GM18868 (cell line): ENCODE results near the gene SLC27A5.
"Not testable (repeated sequence)": the region's sequence is repeated elsewhere in the genome, so short reads cannot be mapped to it uniquely, and the experiment has no call there.

Source experiments
- ATAC-seq: cut with Tn5 transposase; IDR thresholded peaks from one replicate; pipeline ENCODE4 v1.9.1; 2021; ENCODE audit warnings: mild to moderate bottlenecking, moderate library complexity; ENCODE audit not compliant: unreplicated experiment

SLC27A5 gene

DNA sequence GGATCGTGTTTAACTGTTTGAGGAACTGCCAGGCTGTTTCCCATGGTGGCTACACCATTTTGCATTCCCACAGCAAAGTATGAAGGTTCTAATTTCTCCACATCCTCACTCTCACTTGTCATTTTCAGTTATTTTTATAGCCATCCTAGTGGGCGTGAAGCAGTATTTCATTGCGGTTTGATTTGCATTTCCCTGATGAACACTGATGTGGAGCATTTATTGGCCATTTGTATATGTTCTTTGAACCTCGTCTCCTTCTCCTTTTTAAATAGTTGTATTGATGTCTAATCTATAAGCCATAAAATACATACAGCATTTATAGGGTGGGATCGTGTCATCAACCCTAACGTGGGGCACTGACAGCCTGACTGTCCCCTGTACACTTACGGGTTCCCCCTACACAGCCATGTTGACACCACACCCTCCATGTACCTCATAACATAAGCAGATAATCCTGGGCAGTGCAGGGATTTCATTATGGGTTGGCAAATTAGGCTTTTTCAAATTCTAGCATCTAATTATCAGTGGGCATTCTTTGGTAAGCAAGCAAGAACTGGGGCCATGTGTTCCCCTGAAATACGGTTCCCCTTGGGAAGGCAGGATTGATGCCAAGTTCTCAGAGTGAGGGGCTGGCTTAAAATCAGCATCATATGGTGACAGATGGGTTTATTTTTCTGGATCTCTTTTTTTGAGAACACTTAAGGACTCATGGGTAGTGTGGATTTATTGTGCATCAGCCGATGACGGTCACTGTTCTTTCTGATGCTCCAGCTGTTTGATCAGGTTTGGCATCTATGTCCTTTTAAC lies 19.4 kb upstream of the SLC27A5 start:
- no peak for ATAC-seq

DNA sequence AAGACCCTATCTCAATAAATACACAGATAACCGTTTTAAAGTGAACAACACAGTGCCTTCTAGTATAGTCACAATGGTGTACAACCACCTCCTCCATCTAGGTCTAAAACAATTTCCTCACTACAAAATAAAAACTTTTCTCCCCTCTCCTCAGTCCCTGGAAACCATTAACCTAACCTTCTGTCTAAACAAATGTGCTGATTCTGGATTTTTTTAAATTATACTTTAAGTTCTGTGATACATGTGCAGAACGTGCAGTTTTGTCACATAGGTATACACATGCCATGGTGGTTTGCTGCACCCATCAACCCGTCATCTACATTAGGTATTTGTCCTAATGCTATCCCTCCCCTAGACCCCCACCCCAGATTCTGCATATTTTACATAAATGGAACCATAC lies 17.6 kb upstream of the SLC27A5 start:
- no peak for ATAC-seq

DNA sequence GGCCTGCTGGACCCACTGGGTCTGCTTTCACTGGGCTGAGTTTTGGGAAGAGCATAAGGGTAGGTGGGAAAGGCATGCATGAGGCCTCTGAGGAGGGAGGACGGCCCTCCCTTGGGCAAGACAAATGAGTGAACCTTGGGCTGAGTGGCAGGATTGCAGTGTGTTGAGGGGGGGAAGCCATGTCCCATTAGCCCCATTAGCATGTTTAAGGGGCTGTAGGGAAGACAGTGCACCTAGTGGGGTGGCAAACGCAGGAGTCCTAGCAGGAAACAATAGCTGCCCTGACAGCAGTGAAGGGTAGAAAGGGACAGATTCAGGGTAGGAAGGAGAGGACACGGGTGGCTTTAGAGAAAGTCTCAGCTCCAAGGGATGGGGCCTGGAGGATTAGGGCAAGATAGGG lies 10.9 kb upstream of the SLC27A5 start:
- no peak for ATAC-seq

DNA sequence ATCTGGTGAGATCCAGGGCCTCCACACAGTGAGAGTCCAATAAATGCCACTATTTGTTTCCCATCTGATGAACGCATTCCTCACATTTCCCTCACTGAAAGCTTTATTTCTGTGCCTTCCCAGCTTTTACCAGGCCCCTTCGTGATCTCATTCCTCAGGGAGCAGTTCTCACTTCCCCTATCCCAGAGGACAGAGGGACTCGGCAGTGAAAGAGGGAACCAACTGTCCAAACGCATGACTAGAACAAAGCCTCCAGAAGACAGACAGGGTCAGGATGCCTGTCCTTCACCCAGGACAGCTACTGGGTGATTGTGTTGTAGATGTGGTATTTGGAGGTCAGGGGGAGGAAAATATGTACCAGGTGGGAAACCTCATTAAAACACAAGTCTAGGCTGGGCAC lies 9.9 kb upstream of the SLC27A5 start:
- no peak for ATAC-seq

DNA sequence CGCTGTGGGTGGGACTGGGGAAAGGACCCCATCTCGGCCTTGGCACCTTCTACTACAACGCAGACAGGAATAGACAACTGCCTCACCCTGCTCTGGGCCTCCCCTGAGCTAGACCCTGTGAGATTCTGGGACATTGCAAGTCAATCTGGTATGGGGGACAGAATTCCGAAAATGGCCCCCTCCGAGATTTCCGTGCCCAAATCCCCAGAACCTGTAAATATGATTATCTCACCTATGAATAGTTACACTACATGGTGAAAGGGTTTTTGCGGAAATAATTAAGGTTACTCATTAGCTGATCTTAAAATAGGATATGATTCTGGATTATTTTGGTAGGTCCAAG lies 8.4 kb upstream of the SLC27A5 start:
- ATAC-seq = no peak

DNA sequence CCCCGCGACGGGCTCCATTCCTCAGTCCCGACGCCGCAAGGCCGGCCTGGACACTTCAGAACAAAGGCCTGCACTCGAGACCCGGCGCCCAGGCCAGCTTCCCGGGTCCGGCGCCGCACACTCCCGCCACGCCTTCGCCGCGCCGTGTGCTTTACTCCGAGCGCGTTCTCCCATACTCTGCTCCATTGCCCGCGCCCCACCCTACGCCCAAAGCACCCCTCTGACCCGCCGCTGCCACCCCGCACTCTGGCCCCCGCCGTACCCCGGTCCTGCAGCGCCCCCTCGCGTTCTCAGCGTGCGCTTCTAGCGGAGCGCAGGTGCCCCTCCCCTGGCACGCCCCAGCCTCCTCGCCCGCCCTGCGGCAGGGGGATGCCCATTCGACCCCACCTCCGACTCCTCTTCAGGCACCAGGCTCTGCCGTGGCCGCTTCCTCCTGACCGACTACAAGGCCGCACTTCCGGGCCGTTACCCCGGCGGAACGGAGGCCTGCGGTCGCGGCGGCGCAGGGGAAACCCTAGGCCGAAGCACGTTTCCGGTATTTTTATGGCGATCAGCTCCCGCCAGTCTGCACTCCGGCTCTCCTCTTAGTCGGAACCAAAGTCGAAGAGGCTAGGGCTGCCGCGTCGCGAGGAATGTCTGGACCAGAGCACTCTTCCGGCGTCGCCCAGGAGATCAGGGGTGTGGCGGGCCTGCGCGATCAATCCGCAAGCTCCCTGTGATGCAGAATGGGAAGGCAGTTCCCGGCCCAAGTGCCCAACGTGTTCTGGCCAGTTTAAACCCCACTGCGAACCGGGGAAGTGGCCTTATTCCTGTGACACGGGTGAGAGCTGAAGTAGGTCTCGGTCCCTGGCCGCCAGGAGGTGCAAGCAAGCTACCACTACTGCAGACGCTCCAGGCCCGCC lies 7.8 kb upstream of the SLC27A5 start, which contains the start of gene ZBTB45:
Gene ZBTB45, minus strand, starts transcription at position 456 of the 902 bp plus-strand sequence. CDS start 2,137 bp downstream, outside the sequence.
- peak; percentile 74 for ATAC-seq

DNA sequence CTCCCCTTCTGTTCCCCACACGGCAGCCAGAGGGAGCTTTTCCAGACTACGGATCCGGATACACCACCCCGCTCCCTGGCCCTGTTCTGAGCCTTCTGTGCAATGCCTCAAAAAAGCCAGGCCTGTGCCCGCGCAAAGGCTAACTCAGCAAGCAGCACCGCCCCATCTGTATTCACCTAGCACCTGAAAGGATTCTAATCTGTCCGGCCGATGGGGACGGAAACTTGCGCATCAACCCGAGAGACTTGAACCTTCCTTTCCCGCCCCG lies 7.2 kb upstream of the SLC27A5 start:
- no peak for ATAC-seq

DNA sequence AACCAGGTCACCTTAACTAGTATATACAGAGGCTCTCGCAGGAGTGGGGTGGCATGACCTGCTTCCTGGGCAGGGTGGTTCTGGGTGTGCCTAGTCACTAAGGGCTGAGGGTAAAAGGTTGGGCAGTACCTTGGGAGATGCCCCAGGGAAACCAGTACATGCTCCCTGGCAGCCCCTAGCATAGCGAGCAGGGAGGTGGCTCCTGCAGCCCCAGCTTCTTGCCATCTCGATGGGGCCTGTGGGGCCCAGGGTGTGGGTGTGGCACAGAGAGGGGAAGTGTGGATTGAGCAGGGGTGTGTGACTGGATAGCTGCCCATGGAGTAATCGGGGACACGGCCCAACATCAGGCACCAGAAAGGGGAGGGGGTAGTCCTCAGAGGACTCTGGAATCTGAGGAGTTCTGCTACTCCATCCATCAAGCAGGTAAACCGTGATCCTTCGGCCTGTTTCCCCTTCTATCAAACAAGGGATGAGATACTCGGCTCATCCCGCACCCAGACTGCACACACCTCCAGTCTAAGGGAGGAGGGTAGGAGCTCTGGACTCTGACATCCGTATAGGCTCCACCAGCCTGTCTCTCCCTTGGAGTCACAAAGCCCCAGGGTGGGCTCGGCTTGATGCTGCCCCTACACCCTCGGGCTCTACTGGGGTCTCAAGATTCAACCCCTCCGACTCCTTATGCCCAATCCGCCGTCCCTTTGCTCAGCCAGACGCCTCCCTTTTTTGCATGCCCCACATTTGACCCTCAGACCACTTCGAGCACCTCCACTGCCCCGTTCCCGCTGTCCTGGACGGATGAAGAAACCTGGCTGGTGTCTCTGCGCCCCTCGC lies 6.7 kb upstream of the SLC27A5 start:
- ATAC-seq = no peak

DNA sequence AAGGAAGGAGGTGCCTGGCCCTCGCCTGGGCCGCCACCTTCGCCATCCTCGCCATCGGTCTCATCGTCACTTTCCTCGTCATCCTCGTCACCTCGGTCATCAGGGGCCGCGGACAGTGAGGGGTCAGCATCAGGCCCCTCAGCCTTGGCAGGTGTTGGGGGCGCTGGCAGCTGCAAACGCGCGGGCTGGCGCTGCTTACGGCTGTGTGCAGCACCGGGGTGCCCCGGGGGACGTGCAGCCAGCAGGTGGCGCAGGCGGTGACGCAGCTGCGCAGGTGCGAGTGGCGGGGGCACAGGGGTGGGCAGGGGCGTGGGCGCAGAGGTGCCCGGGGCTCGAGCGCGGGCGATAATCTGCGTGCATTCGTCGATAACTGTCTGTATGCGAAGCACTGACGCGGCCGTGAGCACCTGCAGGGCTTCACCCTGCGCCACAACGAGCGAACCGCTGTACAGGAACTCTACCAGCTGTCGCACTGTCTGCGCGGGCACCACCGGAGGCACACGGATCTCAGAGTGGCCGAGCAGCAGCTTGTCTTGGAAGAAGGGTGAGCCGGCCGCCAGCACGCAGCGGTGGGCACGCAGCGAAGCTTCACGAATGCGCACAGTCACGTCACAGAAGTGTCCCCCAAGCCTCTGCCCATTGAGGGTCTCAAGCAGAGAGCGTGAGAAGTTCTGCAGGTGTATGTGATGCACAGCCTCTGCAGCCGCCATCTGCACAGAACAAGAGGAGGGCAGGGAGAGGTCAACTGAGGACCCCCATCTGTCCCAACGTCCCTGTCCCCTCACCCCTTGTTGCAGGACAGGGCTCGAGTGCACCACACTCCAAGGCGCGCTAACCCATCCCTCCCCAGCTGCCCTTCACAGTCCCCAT lies 5.4 kb upstream of the SLC27A5 start:
- ATAC-seq = no peak

DNA sequence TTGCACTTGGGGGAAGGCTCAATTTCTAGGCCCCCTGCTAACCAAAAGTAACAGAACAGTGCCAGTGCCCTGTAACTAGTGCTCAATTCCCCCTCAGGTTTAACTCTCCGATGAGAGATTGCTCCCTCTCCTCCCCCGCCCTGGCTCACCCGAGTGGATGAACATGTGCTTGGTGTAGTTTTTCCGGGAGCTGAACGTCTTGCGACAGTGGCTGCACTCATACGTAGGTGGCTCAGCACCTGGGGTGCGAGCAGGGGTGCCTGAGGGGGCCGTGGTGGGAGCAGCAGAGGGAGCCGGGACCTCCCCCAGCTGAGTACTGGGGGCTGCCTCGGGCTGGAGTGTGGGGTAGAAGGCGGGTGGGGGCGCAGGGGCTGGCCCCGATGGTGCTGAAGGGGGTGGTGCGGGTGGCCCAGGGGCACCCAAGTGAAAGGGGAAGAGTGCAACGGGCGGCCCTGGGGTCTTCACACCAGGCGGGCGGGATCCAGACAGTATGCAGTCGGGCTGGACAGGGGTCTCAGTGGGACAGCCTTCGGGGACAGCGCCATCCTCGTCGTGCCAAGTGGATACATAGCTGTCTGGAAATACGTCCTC lies 4.5 kb upstream of the SLC27A5 start:
- ATAC-seq = no peak

DNA sequence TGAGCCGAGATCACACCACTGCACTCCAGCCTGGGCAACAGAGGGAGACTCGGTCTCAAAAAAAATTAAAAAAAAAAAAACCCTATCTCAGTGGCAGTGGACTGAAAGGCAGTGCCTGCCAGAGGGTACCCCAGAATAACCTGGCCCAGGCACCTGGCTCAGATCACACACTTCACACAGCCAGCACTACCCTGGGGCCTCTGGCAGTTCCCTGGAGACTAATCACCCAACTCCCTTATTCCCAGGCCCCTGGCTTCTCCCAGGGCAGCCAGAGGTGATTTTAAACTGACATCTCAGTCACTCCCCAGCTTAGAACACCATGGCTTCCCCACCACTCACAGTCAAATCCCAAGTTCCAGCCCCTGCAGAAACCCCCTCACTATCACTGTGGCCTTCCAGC lies 3.5 kb upstream of the SLC27A5 start:
- ATAC-seq = no peak

DNA sequence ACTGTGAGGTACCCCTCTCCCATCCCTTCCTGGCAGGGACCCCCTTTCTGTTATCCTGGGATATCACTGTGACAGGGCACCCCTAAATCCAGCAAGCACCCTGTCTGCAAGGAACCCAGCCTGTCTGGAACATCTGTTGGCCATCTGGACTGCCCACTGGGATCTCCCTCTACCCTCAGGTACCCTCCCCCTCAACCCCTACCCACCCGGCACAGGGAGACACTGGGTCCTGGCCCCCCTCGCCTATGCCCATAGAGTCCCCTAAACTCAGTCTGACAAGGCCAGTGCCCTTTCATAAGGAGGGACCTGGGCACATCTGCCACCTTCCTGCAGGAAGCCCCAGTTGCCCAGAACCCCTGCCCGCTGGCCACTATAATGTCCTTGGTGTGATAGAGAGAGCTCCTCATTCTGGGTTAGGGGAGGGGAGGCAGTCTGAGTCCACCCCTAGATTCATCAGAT lies 2.8 kb upstream of the SLC27A5 start:
- no peak for ATAC-seq

DNA sequence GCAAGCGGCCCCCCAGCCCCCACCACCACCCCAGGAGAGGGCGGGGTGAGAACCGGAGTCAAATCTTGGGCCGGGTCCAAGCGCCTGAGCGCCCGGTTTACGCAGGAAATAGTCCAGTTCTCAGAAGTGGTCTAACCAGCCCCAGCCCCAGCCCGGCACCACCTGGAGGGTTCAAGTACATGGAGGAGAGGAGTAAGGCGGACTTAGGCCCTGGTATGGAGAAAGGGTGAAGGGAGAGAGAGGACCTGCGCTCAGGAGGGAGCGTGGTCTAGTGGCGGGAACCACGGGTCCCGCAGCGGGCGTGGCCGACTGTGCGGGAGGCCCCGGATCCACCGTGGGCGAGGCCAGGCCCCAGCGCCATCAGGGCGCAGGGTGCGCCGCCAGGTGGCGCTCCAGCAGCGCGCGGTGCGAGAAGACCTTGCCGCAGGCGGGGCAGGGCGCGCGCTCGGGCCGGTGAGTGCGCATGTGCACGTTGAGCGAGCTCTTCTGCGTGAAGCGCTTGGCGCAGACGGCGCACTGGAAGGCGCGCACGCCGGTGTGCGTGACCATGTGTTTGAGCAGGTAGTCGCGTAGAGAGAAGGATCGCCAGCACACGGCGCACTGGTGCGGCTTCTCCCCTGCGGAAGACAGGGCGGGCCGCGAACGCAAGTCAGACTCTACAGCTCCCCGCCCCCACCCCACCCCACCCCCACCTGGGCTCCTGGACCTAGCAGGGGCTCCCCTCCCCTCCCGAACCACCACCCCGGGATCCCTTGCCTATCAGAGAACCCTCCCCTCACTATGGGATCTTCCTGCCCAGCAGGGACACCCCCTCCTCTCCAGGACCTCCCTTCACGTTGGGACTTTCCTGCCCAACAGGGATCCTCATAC lies 2.1 kb upstream of the SLC27A5 start:
- peak; percentile 80 for ATAC-seq

DNA sequence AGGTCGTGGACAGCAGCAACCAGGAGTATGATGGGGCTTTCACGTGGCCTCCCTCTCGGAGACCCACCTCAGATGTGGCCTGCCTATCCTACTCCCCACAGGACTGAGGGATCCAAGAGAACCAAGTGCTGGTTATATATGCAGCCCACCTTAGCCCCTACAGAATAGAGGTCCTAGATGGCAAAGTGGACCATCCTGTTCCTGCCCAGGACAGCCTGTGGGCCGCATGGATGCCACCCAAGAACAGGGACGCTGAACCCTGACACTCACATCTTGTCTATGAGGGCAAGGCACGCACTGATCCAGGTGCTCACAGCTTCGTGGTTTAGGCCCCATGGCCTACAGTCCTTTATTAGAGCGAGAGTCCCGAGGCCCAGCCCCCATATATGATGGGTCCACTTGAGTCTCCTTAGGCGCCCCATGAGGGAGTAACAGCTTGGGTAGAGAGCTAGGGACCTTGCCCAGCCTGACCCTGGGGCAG lies 1.5 kb upstream of the SLC27A5 start:
- no peak for ATAC-seq

DNA sequence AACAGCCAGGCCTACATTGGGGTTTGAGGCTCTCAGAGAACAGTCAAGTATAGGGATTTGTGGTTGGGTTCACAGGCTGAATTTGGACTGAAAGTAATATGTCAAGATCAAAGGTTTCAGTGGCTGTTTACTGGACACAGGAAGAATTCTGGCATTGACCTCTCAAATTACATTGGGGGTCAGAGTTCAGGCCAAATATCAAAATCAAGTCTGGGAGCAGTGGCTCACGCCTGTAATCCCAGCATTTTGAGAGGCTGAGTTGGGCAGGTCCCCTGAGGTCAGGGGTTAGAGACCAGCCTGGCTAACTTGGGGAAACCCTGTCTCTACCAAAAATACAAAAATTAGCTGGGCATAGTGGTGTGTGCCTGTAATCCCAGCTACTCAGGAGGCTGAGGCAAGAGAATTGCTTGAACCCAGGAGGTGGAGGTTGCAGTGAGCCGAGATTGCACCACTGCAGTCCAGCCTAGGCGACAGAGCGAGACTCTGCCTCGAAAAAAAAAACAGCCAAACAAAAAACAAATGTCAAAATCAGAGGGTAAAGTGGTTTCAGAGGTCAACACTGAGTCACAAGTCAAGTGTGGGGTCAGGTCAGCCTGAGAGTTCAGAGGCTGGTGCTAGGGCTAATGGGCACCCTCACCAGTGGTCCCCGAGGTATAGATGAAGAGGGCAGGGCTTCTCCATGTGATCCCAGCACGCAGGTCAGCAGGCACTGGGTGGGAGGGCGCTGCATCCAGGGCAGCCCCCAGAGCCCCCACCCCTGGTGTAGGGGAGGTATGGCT lies 1.5 kb downstream of the SLC27A5 start:
- no peak for ATAC-seq

DNA sequence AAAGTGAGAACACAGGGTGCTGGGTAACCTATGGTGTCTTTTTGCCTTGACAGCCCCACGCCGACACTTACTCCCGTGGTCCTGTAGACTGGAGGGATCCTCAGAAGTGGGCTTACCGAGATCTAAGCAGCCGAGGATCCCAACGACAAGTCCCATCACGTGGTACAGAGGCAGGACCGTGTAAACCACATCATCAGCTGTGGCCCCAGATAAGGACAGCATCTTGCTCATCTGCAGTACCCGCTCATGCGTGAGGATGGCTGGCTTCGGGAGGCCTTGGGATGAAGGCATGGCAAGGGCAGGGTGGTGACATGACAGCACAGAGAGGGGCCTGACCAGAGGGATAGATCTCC lies 2.1 kb downstream of the SLC27A5 start:
- no peak for ATAC-seq

DNA sequence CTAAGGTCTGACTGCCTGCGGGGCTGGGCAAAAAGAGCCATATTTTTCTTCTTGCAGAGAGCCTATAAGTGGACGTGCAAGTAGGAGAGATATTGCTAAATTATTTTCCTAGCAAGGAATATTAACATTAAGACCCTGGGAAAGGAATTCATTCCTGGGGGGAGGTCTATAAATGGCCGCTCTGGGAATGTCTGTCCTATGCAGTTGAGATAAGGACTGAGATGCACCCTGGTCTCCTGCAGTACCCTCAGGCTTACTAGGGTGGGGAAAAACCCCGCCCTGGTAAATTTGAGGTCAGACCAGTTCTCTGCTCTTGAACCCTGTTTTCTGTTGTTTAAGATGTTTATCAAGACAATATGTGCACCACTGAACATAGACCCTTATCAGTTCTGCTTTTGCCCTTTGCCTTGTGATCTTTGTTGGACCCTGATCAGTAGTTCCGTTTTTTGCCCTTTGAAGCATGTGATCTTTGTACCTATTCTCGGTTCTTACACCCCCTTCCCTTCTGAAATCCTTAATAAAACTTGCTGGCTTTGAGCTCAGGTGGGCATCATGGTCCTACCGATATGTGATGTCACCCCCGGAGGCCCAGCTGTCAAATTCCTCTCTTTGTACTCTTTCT lies 4.1 kb downstream of the SLC27A5 start:
- not testable (repeated sequence) for ATAC-seq

DNA sequence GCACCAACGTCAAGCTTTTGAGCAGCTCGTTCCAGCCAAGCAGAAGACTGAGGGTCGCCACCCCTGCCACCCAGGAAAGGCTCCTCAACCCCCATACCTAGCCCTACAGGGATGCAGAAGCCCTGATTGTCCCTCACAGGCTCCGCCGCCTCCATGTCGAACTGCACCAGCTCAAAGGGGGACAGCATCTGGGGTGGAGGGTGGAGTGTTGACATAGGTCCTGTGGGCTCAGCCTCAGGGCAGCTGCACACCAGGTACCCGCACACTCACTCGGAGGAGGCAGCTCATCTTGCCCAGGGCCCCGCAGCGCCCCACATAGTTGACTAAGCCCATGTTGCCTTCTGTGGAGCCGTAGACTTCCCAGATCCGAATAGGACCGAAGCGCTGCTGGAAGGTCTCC lies 11.6 kb downstream of the SLC27A5 start:
- no peak for ATAC-seq
